OCI-LY1 (cell line): Measurements from ENCODE around the gene TMPRSS7.

Source experiments
- EZH2 ChIP-seq: fragments of 200-600 bp; sonication (generic), shearing (Covaris generic); IDR thresholded peaks from 2 replicates; pipeline ENCODE4 v1.8.0; 2017; ENCODE audit warnings: borderline replicate concordance, mixed run types, mild to moderate bottlenecking, antibody characterized with exemption, low read length, moderate library complexity, mixed read lengths
- TF ChIP-seq, protein P1 (sequence below): fragments of 200-600 bp; sonication (generic), shearing (Covaris generic); IDR thresholded peaks from 2 replicates; pipeline ENCODE4 v1.5.1; 2017; ENCODE audit warnings: mild to moderate bottlenecking, antibody characterized with exemption, low read length, moderate library complexity, mixed read lengths

DNA sequence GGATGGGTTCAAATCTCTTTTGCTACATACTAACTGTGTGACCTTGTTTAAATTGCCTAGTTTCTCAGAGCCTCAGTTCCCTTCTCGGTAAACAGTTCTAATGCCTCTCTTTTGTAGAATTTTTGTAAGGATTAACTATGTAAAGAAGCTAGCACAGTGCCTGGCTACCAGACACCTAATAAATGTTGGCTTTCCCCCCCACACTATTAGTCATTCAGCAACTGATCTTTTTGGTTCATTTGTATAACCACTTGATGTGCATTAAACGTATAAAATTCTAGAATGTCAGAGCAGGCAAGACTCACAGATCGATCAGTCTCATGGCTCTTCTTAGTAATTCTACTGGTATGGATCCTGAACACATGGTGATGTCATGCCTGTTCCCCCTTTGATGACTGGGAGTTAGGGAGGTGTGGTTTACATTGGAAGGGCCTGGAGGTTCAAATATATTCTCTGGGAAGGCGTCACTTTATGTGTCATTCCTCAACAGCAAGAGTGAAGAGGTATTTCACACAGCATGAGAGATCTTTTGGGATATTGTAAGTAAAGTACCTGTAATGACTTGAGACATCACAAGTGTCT lies 29.4 kb upstream of the TMPRSS7 start:
- TF ChIP-seq, protein P1, sequence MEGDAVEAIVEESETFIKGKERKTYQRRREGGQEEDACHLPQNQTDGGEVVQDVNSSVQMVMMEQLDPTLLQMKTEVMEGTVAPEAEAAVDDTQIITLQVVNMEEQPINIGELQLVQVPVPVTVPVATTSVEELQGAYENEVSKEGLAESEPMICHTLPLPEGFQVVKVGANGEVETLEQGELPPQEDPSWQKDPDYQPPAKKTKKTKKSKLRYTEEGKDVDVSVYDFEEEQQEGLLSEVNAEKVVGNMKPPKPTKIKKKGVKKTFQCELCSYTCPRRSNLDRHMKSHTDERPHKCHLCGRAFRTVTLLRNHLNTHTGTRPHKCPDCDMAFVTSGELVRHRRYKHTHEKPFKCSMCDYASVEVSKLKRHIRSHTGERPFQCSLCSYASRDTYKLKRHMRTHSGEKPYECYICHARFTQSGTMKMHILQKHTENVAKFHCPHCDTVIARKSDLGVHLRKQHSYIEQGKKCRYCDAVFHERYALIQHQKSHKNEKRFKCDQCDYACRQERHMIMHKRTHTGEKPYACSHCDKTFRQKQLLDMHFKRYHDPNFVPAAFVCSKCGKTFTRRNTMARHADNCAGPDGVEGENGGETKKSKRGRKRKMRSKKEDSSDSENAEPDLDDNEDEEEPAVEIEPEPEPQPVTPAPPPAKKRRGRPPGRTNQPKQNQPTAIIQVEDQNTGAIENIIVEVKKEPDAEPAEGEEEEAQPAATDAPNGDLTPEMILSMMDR, result no peak
- no peak for TF ChIP-seq EZH2
